SW480 (cell line): ENCODE results near the gene CYP2D6.
"Not testable (repeated sequence)": the region's sequence is repeated elsewhere in the genome, so short reads cannot be mapped to it uniquely, and the experiment has no call there.

Experiments
- DNase-seq: peaks from one replicate; pipeline ENCODE4 v3.0.0-alpha.2; 2016; ENCODE audit warnings: low spot score

The CYP2D6 gene

DNA sequence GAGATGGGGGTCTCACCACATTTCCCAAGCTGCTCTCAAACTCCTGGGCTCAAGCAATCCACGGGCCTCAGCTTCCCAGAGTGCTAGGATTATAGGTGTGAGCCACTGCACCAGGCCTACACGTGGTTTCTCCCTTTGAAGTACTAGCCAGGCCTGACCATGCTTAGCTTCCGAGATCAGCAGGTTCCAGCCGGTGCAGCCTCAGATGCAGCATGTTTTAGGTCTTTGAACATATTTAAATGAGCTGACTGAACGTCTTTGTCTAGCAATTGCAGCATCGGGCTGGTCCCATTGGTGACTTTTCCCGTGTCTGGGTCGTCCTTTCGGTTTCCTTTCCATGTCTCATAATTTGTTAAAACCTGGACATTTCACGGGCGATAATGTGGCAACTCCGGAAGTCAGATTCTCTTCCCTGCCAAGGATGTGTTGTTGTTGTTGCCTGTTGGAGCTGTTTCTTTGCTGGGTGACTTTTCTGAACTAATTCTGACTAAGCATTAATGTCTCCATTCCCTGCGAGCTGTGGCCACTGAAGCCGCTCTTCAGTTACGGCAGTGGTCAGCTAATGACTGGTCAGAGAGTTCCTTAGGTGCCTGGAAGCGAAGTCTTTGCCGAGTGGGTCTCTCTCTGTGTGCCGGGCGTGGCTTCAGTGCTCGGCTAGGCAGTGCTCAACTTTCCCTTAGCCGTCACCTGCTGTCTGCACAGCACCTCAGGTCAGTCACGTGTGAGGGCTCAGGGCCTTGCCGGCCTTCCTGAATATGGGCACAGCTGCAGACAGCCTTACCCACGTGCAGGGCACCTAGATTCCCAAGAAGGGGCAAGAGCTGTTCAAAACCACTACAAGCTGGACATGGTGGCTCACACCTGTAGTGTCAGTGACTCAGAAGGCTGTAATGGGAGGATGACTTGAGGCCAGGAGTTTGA lies 3.8 kb upstream of the CYP2D6 start:
- DNase-seq = no peak

DNA sequence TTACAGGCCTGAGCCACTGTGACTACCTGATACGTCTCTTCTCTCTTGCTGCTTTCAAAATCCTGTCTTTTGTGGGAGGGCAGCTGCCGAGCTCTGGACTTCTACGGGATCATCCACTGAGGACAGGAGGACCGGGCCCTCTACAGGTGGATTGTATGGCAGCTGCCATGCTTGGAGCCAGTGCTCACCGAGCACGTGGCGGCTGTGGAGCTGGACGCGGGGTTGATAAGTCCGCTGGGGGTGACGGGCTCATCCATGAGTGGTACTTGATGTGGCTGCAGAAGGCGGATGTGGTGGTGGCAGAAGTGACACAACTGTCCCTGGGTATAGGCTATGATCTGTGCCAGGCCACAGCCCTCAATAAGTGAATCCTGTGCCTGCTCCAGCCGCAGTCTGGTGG lies 1.8 kb upstream of the CYP2D6 start:
- DNase-seq = no peak

DNA sequence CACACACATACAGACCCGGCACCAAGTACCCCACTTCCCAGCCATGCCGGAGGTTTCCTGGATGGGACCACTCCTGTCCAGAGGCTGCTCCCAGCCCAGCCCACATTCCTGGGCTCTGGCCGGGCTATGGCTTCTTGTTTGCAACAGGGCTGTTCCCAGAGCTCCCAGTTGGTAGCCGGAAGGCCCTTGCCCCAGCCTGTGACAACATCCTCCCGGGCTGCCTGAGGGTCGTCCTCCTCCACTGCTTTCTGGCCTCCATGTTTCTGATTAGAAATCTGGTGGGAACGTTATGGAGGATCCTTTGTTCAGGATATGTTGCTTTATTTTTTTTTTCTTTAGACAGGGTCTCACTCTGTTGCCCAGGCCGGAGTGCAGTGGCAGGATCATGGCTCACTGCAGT lies 952 bp upstream of the CYP2D6 start:
- no peak for DNase-seq

DNA sequence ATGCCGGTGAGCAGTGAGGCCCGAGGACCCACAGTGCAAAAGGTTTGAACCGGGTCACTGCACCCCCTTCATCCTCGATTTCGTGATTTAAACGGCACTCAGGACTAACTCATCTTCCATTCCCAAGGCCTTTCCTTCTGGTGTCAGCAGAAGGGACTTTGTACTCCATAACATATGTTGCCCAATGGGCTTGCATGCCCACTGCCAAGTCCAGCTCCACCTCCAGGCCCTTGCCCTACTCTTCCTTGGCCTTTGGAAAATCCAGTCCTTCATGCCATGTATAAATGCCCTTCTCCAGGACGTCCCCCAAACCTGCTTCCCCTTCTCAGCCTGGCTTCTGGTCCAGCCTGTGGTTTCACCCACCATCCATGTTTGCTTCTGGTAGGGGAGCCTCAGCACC lies 428 bp downstream of the CYP2D6 start:
- not testable (repeated sequence) for DNase-seq

DNA sequence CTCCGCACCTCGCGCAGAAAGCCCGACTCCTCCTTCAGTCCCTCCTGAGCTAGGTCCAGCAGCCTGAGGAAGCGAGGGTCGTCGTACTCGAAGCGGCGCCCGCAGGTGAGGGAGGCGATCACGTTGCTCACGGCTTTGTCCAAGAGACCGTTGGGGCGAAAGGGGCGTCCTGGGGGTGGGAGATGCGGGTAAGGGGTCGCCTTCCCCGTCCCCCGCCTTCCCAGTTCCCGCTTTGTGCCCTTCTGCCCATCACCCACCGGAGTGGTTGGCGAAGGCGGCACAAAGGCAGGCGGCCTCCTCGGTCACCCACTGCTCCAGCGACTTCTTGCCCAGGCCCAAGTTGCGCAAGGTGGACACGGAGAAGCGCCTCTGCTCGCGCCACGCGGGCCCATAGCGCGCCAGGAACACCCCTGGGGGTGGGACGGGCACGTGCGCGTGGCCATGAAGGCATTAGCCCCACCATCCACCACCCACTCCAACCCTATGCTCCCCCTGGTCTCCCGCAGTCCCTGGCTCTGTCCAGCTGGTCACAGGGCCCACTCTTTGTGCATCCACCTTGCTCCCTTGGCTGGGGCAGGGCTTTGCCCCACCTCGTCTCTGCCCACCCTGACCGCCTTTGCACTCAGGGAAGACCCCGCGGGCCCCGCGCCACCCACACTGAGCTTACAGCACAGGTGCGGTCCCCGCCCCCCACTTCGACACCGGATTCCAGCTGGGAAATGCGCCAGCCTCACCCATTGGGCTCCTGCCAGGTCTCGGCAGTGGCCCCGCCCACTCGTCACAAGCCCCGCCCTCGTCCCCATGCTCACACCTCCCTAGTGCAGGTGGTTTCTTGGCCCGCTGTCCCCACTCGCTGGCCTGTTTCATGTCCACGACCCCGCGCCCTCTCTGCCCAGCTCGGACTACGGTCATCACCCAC lies 1.6 kb downstream of the CYP2D6 start:
- not testable (repeated sequence) for DNase-seq

DNA sequence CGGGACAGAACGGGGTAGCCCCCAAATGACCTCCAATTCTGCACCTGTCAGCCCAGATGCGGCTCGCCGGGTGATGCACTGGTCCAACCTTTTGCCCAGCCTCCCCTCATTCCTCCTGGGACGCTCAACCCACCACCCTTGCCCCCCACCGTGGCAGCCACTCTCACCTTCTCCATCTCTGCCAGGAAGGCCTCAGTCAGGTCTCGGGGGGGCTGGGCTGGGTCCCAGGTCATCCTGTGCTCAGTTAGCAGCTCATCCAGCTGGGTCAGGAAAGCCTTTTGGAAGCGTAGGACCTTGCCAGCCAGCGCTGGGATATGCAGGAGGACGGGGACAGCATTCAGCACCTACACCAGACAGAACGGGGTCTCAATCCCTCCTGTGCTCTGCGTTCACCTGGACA lies 2.6 kb downstream of the CYP2D6 start:
- DNase-seq = not testable (repeated sequence)

DNA sequence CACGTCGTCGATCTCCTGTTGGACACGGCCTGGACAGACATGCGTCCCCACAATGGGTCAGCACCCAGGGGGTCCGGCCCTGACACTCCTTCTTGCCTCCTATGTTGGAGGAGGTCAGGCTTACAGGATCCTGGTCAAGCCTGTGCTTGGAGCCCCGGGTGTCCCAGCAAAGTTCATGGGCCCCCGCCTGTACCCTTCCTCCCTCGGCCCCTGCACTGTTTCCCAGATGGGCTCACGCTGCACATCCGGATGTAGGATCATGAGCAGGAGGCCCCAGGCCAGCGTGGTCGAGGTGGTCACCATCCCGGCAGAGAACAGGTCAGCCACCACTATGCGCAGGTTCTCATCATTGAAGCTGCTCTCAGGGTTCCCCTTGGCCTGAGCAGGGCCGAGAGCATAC lies 3.0 kb downstream of the CYP2D6 start:
- no peak for DNase-seq

DNA sequence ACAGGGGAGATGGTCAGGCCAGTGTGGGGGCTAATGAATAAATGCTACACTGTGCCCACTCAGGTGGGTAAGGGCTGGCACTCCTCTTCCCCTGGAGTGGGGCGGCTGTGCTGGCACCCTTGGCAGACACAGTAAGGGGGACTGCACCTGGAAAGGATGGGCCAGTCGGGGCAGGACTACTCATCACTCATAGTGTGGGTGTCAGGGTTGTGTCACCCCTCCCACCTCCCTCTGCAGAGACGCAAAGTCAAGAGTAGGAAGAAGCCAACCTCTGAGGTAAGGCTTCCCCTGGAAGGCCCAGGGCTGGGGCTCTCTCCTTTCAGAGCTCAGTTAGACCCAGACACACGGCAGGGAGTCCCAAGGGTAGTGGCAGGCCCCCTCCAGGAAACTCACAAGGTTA lies 7.1 kb downstream of the CYP2D6 start:
- not testable (repeated sequence) for DNase-seq

DNA sequence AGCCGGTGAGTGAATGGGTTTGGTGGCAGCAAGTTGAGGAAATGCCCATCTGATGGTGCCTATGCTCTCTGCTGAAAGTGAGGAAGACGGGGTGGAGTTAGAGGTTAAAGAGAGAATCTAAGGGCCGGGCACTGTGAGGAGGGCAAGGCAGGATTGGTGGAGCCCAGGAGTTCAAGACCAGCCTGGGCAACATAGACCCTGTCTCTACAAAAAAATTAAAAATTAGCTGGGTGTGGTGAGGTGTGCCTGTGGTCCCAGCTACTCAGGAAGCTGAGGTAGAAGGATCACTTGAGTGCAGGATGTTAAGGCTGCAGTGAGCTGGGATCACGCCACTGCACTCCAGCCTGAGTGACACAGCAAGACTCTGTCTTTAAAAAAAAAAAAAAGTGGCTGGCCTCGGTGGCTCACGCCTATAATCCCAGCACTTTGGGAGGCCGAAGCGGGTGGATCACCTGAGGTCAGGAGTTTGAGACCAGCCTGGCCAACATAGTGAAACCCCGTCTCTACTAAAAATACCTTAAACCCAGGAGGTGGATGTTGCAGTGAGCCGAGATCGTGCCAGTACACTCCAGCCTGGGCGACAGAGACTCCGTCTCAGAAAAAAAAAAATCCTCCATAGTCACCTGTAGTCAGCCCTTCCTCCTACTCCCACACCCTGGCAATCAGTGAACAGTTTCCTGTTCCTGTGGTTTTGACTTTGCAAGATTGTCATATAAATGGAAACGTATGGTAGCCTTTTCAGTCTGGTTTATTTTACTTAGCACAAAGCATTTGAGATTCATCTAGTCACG lies 10.2 kb downstream of the CYP2D6 start:
- not testable (repeated sequence) for DNase-seq

DNA sequence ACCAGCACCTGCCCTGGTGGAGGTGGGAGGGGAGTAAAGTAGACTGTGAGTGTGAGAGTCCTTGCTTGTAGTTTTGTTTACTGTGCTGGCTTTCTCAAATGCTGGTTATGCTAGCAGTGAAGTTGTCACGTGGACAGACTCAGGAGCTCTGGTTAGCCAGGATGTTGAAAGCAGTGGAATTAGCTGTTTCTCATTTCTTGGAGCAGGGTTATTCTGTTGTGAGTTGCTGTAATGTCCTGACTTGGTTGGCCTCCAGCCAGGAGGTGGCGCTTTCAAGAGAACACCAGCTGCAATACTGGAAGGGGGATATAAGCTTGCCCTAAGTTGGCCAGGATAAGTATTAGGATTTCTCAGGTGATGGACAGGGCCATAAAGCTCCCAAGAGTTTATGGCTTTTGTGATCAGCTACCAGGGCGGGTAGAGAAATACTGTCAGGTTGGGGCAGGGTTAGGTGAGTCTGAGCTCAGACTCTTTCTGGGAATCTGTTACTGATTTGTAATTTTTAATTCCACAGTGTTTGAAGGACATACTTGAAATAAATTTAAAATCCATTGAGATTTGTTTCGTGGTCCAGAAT lies 13.7 kb downstream of the CYP2D6 start:
- no peak for DNase-seq

DNA sequence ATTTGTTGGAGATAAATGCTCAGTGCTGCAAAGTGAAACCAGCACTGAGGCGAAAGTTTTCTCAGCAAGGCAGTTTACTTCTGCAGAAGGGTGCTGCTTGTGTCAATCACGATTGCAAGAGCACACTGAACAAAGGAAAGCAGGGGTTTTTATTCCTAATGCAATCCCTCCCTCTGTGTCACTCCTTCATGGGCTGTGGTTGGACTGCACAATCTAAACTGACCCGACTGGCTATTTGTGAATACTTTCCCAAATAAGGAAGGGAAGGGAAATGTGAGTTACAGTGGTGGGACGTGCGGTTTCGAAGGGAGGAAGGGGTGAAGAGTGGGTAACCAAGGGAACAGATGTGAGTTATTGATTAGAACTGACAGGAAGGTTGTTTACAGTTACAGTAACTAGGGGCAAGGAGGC lies 15.2 kb downstream of the CYP2D6 start:
- not testable (repeated sequence) for DNase-seq

DNA sequence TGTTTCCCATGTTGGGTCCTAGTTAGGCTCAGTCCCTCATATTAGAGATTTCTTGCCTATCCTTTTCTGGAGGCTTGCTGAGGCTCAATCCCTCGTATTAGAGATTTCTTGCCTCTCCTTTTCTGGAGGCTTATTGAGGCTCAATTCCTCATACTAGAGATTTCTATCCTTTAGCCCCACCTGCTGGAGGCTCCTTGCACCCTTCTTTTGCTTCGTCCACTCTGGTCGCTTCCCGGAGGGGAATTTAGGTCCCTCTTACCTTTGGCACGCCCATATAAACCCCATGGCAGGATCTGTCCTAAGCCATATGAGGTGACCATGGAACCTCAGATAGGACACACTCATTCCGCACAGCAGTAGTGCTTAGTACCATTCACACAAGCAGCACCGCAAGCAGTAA lies 15.9 kb downstream of the CYP2D6 start:
- DNase-seq = peak; percentile 10

DNA sequence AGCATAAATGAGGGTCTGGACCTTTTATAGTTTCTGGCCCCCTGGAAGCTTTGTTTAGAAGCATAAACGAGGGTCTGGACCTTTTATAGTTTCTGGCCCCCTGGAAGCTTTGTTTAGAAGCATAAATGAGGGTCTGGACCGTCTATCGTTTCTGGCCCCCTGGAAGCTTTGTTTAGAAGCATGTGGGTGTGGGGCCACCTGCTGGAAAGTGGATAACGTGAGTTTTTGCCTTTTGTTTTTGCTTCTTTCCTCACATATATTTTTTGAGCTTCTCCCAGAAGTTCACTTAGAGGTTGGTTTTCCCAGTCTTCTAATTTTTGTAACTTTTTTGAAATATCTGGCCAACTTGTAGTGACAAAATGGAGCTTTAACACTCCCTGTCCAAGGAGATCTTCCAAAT lies 17.8 kb downstream of the CYP2D6 start:
- DNase-seq = not testable (repeated sequence)

DNA sequence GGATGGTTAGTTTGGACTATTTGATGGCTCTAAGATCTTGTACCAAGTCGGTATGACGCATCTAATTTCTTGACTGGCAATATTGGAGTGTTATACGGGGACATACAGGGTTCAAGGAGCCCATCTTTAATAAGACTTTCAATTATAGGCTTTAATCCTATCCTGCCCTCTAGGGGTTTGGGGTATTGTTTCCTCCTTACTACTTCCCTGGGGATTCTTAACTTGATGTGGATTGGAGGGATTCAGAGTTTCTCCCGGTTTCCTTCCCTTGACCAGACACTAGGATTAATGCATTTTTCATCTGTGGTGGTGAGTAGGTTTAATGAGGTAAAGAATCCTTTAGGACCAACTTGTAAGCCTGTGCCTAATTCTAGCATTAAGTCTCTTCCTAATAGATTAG lies 18.8 kb downstream of the CYP2D6 start:
- no peak for DNase-seq

DNA sequence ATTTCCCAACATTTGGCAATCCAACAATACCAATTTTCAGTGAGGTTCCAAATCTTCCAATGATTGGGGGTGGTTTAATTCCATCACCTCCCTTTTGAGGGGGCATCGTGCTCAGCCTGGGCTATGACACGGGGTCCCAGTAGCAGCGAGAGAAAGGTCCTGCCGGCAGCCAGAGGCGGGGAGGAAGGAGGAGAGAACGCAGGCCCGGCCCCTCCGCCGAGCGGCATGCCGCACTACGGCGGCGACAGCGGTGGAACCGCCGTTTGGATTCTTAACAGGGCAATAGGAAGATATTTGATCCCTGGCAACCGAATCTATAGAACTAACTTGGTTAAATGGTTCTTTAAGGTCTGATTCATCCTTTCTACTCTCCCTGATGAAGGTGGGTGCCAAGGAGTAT lies 21.8 kb downstream of the CYP2D6 start:
- DNase-seq = no peak

DNA sequence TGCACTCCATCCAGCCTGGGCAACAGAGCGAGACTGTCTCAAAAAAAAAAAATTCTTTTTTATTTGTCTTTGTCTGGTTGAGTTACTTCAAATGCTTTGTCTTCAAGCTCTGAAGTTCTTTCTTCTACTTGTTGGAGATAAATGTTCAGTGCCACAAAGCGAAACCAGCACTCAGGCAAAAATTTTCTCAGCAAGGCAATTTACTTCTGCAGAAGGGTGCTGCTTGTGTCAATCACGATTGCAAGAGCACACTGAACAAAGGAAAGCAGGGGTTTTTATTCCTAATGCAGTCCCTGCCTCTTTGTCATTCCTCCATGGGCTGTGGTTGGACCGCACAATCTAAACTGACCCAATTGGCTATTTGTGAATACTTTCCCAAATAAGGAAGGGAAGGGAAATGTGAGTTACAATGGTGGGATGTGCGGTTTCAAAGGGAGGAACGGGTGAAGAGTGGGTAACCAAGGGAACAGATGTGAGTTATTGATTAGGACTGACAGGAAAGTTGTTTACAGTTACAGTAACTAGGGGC lies 26.2 kb downstream of the CYP2D6 start:
- DNase-seq = not testable (repeated sequence)

DNA sequence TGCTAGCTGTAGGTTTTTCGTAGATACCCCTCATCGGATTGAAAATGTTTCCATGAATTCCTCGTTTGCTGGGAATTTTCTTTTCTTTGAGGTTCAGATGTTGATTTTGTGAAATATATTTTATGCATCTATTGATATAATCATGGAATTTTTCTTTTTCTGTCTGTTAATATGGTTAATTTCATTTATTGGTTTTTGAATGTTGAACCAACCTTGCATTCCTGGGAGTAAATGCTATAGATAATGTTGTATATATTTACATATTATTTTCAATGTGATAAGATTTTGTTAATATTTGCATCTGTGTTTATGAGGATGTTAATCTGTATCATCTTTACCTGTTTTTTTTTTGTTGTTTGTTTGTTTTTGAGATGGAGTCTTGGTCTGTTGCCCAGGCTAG lies 29.4 kb downstream of the CYP2D6 start:
- no peak for DNase-seq

DNA sequence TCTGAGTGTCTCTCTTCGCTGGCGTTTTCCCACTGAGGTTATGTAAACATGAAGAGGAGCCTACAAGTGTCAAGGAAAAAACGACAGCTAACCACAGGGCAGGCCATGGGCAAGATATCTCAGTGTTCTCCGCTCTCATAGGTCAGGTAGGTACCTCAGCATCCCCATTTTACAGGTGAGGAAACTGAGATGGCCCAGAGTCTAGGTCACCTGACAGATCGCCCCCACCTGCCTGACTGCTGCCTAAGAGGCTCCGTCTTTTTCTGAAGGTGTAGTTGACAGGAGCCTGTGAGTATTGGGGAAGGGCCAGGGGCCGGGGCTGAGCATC lies 39.2 kb downstream of the CYP2D6 start:
- DNase-seq = no peak

DNA sequence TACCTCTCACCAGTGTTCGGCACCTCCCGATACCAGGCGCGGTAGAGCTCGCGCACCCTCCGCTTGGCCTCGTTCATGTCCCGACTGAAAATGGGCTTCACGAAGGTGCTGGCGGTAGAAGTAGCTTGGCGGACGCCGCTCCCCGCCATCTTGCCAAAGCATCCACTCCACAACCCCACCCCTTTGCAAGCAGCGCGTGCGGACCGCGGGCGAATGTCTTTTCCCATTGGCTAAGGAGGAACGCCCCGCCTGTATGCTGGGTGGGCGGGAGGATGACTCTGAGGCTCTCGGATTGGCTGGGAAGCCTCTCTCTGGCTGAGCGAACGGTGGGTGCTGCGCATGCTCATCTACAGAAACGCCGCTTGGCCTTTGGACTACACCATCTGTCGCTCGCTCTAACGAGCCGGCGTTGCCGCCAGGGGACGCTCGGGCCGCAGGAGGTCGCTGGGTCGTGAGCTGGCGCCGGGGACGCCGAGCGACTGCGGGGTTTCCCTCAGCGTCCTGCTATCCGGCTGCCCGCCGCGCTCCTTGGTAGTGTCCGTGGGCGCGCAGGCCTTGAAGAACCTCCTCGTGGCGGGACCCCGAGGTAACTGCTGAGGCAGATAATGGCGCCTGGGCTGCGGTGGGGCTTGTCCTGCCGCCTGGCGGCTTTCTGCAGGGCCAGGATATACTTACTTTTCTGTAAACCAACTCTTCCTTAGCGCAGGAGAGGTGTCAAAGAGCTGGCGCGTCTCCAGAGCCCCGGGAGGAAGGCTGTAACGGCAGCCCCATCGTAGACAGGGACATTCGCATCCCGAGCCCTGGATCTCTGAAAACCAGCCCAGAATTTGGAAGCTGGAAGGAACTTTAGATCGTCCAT lies 39.8 kb downstream of the CYP2D6 start, which contains the start of gene NDUFA6:
NDUFA6 (minus strand) TSS at position 177 of the 859 bp plus-strand sequence; CDS start at position 149, 28 bp downstream.
- DNase-seq = peak; percentile 99

DNA sequence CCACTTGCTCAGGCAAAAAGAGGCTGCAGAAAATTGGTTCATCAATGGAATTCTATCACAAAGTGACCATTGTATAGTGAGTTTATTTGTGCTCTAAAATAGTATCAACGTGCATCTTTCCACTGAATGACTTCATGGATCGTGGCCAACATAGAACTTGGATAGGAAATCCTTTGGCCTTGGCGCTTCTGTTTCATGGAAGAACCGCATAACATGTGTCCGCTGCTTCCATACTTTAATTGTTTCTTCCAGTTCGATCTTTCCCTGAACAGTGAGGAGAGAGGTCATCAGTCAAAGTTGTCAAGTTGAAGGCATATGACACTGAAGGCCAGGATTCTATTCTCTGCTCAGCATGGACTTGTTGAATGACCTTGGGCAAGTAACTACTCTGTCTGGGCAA lies 44.6 kb downstream of the CYP2D6 start:
- no peak for DNase-seq
